HFFc6 (cell line): ENCODE results near the gene EXOC3L2. TPM values are rescaled to one million over a fixed set of nuclear protein-coding genes. Genes with fewer than 3 reads are reported as not detected.

Experiments
- DNase-seq: peaks from one replicate; pipeline ENCODE4 v3.0.0-alpha.2; 2018
- H3K27ac Mint-ChIP-seq: 2 replicates; pipeline ENCODE4 v1.8.0; 2020; ENCODE audit warnings: mild to moderate bottlenecking, mixed read lengths
- H3K27me3 Mint-ChIP-seq: 2 replicates; pipeline ENCODE4 v1.8.0; 2021; ENCODE audit warnings: mild to moderate bottlenecking, moderate library complexity, mixed read lengths; ENCODE audit not compliant: insufficient read depth
- H3K36me3 Mint-ChIP-seq: 2 replicates; pipeline ENCODE4 v1.8.0; 2021; ENCODE audit warnings: low read depth, mixed read lengths
- H3K4me1 Mint-ChIP-seq: 2 replicates; pipeline ENCODE4 v1.8.0; 2020; ENCODE audit warnings: low read depth, mixed read lengths
- H3K4me3 Mint-ChIP-seq: 2 replicates; pipeline ENCODE4 v1.8.0; 2020; ENCODE audit warnings: mild to moderate bottlenecking, moderate library complexity, mixed read lengths
- H3K9me3 Mint-ChIP-seq: 2 replicates; pipeline ENCODE4 v1.8.0; 2020; ENCODE audit warnings: mild to moderate bottlenecking, mixed read lengths
- CTCF ChIP-seq: fragments of 200-600 bp; sonication (generic); IDR thresholded peaks from 2 replicates; pipeline ENCODE4 v1.5.0; 2021; ENCODE audit warnings: antibody characterized with exemption, mild to moderate bottlenecking
- total RNA-seq, 6 experiments: library from RNA; stranded (reverse); fragmentation: NEBNext Ultra II Directional; extraction: Animal tissue kit (Norgen Biotek cat#: 25700); gene quantifications; 2 replicates in 1 of 6; 3 replicates in 5 of 6; pipeline ENCODE4 v1.2.3, GENCODE V29; 2021

EXOC3L2 gene
- total RNA-seq, 6 experiments from 2014 or later = 0.10 TPM; not detected in 5

GRCh38 chr19:45171211-45171623, 74.0 kb downstream of the EXOC3L2 start:
- no peaks in the 10 kb centered on the region for H3K9me3 Mint-ChIP-seq
- no peak overlapping the region for H3K4me3 Mint-ChIP-seq
- no peak for DNase-seq
- H3K4me1 Mint-ChIP-seq = peaks cover 25% of the 10 kb centered on the region
- no peaks in the 10 kb centered on the region for H3K36me3 Mint-ChIP-seq
- peaks cover 9% of the 10 kb centered on the region for H3K27me3 Mint-ChIP-seq
- no peak for TF ChIP-seq CTCF
- no peak overlapping the region for H3K27ac Mint-ChIP-seq

- Mint-ChIP-seq H3K9me3 (no peaks in the 10 kb centered on the region), H3K36me3 (no peaks in the 10 kb centered on the region), H3K27me3 (peaks cover 9% of the 10 kb centered on the region), H3K4me1 (peaks cover 19% of the 10 kb centered on the region), H3K4me3 (no peak overlapping the region), H3K27ac (no peak overlapping the region)
- DNase-seq = no peak
- TF ChIP-seq CTCF = no peak
These were observed 74.8 kb downstream of the EXOC3L2 start for GRCh38 chr19:45170146-45171106.

GRCh38 chr19:45169602-45170001, 75.6 kb downstream of the EXOC3L2 start:
- Mint-ChIP-seq H3K9me3 (no peaks in the 10 kb centered on the region), H3K36me3 (no peaks in the 10 kb centered on the region), H3K4me3 (no peak overlapping the region), H3K27ac (no peak overlapping the region), H3K27me3 (peaks cover 9% of the 10 kb centered on the region), H3K4me1 (peaks cover 16% of the 10 kb centered on the region)
- no peak for TF ChIP-seq CTCF
- DNase-seq = no peak

- Mint-ChIP-seq H3K36me3 (no peaks in the 10 kb centered on the region), H3K27ac (no peak overlapping the region), H3K9me3 (no peaks in the 10 kb centered on the region), H3K4me3 (no peak overlapping the region), H3K4me1 (peaks cover 12% of the 10 kb centered on the region), H3K27me3 (peaks cover 9% of the 10 kb centered on the region)
- TF ChIP-seq CTCF = no peak
- DNase-seq = no peak
These were observed 76.3 kb downstream of the EXOC3L2 start for GRCh38 chr19:45168767-45169351.

- no peak overlapping the region for H3K27ac Mint-ChIP-seq
- peaks cover 9% of the 10 kb centered on the region for H3K27me3 Mint-ChIP-seq
- no peak for DNase-seq
- TF ChIP-seq CTCF = no peak
- H3K4me3 Mint-ChIP-seq = no peak overlapping the region
- H3K36me3 Mint-ChIP-seq = no peaks in the 10 kb centered on the region
- H3K4me1 Mint-ChIP-seq = peaks cover 8% of the 10 kb centered on the region
- H3K9me3 Mint-ChIP-seq = no peaks in the 10 kb centered on the region
These were observed 78.4 kb downstream of the EXOC3L2 start for GRCh38 chr19:45166723-45167252.
